Spinal cord (tissue), 4 donors: ENCODE data around the gene PITHD1. TPM values are rescaled to one million over a fixed set of nuclear protein-coding genes. Genes with fewer than 3 reads are reported as not detected.

Experiments
- polyA plus RNA-seq, 2 donors: library from polyadenylated mRNA; unstranded; fragments of 120-200 nt; gene quantifications; one replicate each; pipeline ENCODE4 v1.2.1, GENCODE V29; 2013; ENCODE audit not compliant: insufficient read length in 2 of 2
- total RNA-seq, 2 donors: library from RNA; depleted of rRNA in 1 of 2; stranded (reverse); fragments of 120-200 nt in 1 of 2; fragments of >200 nt in 1 of 2; gene quantifications; one replicate each; pipeline versions ENCODE4 v1.2.3 to v1.2.4, GENCODE V29; 2013 to 2014

PITHD1 gene
- total and polyA plus RNA-seq, 4 donors = 86.3 to 137 (median 117) TPM

Other genes with a start within 250 kb of the PITHD1 start
- 1 to 10 TPM; 3.7 to 5.8 TPM for gene E2F2, start 247.2 kb upstream of the PITHD1 start, total RNA-seq
- gene E2F2, start 247.2 kb upstream of the PITHD1 start, polyA plus RNA-seq = 1 to 10 TPM; 3.1 to 3.5 TPM
- 100 to 1,000 TPM; 120 to 356 TPM for gene ID3, start 218.9 kb upstream of the PITHD1 start, total RNA-seq
- 100 to 1,000 TPM; 199 to 201 TPM for gene ID3, start 218.9 kb upstream of the PITHD1 start, polyA plus RNA-seq
- 1,000 to 10,000 TPM in 1 of 2 donors, 100 to 1,000 TPM in 1; 655 to 1,704 TPM for gene RPL11, start 86.6 kb upstream of the PITHD1 start, total RNA-seq
- 1,000 to 10,000 TPM; 1,269 to 1,302 TPM for gene RPL11, start 86.6 kb upstream of the PITHD1 start, polyA plus RNA-seq
- 10 to 100 TPM; 17.0 to 38.1 TPM for gene ELOA, start 34.9 kb upstream of the PITHD1 start, total RNA-seq
- 10 to 100 TPM; 25.4 to 27.5 TPM for gene ELOA, start 34.9 kb upstream of the PITHD1 start, polyA plus RNA-seq
- 10 to 100 TPM; 28.3 to 51.5 TPM for gene LYPLA2, start 12.7 kb downstream of the PITHD1 start, total RNA-seq
- 10 to 100 TPM; 72.1 to 73.7 TPM for gene LYPLA2, start 12.7 kb downstream of the PITHD1 start, polyA plus RNA-seq
- 10 to 100 TPM; 12.6 to 24.6 TPM for gene GALE, start 22.3 kb downstream of the PITHD1 start, total RNA-seq
- gene GALE, start 22.3 kb downstream of the PITHD1 start, polyA plus RNA-seq = 10 to 100 TPM; 30.9 to 32.5 TPM
- gene HMGCL, start 47.0 kb downstream of the PITHD1 start, total RNA-seq = 10 to 100 TPM; 20.7 to 45.2 TPM
- 10 to 100 TPM; 18.7 to 28.0 TPM for gene HMGCL, start 47.0 kb downstream of the PITHD1 start, polyA plus RNA-seq
- 10 to 100 TPM; 32.9 to 39.1 TPM for gene FUCA1, start 89.9 kb downstream of the PITHD1 start, total RNA-seq
- gene FUCA1, start 89.9 kb downstream of the PITHD1 start, polyA plus RNA-seq = 10 to 100 TPM; 20.2 to 21.0 TPM
- gene CNR2, start 134.9 kb downstream of the PITHD1 start, total RNA-seq = under 1 TPM; 0.06 to 0.10 TPM
- under 1 TPM; 0.05 to 0.08 TPM for gene CNR2, start 134.9 kb downstream of the PITHD1 start, polyA plus RNA-seq
- gene PNRC2, start 181.4 kb downstream of the PITHD1 start, total RNA-seq = 10 to 100 TPM; 87.1 to 96.1 TPM
- gene PNRC2, start 181.4 kb downstream of the PITHD1 start, polyA plus RNA-seq = 100 to 1,000 TPM; 109 to 149 TPM
- gene SRSF10, start 201.9 kb downstream of the PITHD1 start, total RNA-seq = 100 to 1,000 TPM in 1 of 2 donors, 10 to 100 TPM in 1; 99.0 to 109 TPM
- gene SRSF10, start 201.9 kb downstream of the PITHD1 start, polyA plus RNA-seq = 100 to 1,000 TPM; 121 to 124 TPM